ENCODE data around the gene OMD.

Gene OMD

GRCh38 chr9:92424340-92424739, at the start of gene OMD:
TSS of gene OMD (minus strand) at chr9:92424471. CDS start at chr9:92417558, 6,913 bp downstream.
- H3K4me3 ChIP-seq (ENCODE audit: low read depth in 1 of 2, low read length in 2 of 2) = no peak within 1 kb of the TSS
- no peak within 1 kb of the TSS for H3K9ac ChIP-seq (ENCODE audit: low read depth in 1 of 2, low read length in 2 of 2)
- H3K36me3 ChIP-seq (ENCODE audit: control insufficient read depth in 1 of 2, insufficient read depth in 2 of 2, low read length in 2 of 2) = no peaks in the 10 kb centered on the region
- no peaks in the 10 kb centered on the region for H3K27me3 ChIP-seq (ENCODE audit: control insufficient read depth in 1 of 2, insufficient read depth in 2 of 2, low read length in 2 of 2)
- no peaks in the 10 kb centered on the region for H3K9me3 ChIP-seq (ENCODE audit: control insufficient read depth in 1 of 2, low read length in 2 of 2)
- no peak within 1 kb of the TSS for H3K27ac ChIP-seq (ENCODE audit: low read depth, low read length)
- no peaks in the 10 kb centered on the region for H3K4me1 ChIP-seq (ENCODE audit: control insufficient read depth in 1 of 2, insufficient read depth in 2 of 2, low read length in 2 of 2)

GRCh38 chr9:92468206-92468605, 43.9 kb upstream of the OMD start:
- Histone ChIP-seq H3K9ac (ENCODE audit: low read depth in 1 of 2, low read length in 2 of 2) (no peak overlapping the region), H3K4me1 (ENCODE audit: control insufficient read depth in 1 of 2, insufficient read depth in 2 of 2, low read length in 2 of 2) (no peaks in the 10 kb centered on the region), H3K27me3 (ENCODE audit: control insufficient read depth in 1 of 2, insufficient read depth in 2 of 2, low read length in 2 of 2) (no peaks in the 10 kb centered on the region), H3K27ac (ENCODE audit: low read depth, low read length) (no peak overlapping the region), H3K4me3 (ENCODE audit: low read depth in 1 of 2, low read length in 2 of 2) (no peak overlapping the region), H3K36me3 (ENCODE audit: control insufficient read depth in 1 of 2, insufficient read depth in 2 of 2, low read length in 2 of 2) (no peaks in the 10 kb centered on the region), H3K9me3 (ENCODE audit: control insufficient read depth in 1 of 2, low read length in 2 of 2) (no peaks in the 10 kb centered on the region)

DNA sequence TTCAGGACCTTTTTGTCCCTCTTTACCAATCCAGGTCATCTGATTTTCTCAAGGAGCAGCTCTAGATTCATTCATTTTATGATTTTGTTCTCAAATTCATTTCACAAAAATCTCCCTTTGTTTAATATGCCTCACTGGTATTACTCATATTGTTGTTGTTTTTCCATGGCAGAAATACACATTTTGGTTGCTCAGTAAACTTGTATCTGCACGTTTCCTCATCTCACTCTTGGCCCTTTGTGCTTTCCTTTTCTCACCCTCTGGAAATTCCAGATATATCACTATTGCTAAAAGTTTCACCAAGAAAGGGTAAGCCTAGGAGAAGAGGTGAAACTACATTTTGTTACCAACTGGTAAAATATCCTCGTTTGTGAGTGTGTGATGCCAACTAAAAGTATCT, 43.2 kb upstream of the OMD start:
- Histone ChIP-seq H3K9ac (ENCODE audit: low read depth in 1 of 2, low read length in 2 of 2) (no peak overlapping the region), H3K27ac (ENCODE audit: low read depth, low read length) (no peak overlapping the region), H3K9me3 (ENCODE audit: control insufficient read depth in 1 of 2, low read length in 2 of 2) (no peaks in the 10 kb centered on the region), H3K36me3 (ENCODE audit: control insufficient read depth in 1 of 2, insufficient read depth in 2 of 2, low read length in 2 of 2) (no peaks in the 10 kb centered on the region), H3K4me1 (ENCODE audit: control insufficient read depth in 1 of 2, insufficient read depth in 2 of 2, low read length in 2 of 2) (no peaks in the 10 kb centered on the region), H3K4me3 (ENCODE audit: low read depth in 1 of 2, low read length in 2 of 2) (no peak overlapping the region), H3K27me3 (ENCODE audit: control insufficient read depth in 1 of 2, insufficient read depth in 2 of 2, low read length in 2 of 2) (no peaks in the 10 kb centered on the region)

GRCh38 chr9:92467041-92467440, 42.8 kb upstream of the OMD start:
- Histone ChIP-seq H3K27ac (ENCODE audit: low read depth, low read length) (no peak overlapping the region), H3K9me3 (ENCODE audit: control insufficient read depth in 1 of 2, low read length in 2 of 2) (no peaks in the 10 kb centered on the region), H3K27me3 (ENCODE audit: control insufficient read depth in 1 of 2, insufficient read depth in 2 of 2, low read length in 2 of 2) (no peaks in the 10 kb centered on the region), H3K4me3 (ENCODE audit: low read depth in 1 of 2, low read length in 2 of 2) (no peak overlapping the region), H3K4me1 (ENCODE audit: control insufficient read depth in 1 of 2, insufficient read depth in 2 of 2, low read length in 2 of 2) (no peaks in the 10 kb centered on the region), H3K36me3 (ENCODE audit: control insufficient read depth in 1 of 2, insufficient read depth in 2 of 2, low read length in 2 of 2) (no peaks in the 10 kb centered on the region), H3K9ac (ENCODE audit: low read depth in 1 of 2, low read length in 2 of 2) (no peak overlapping the region)

- H3K27ac ChIP-seq (ENCODE audit: low read depth, low read length) = no peak overlapping the region
- H3K9ac ChIP-seq (ENCODE audit: low read depth in 1 of 2, low read length in 2 of 2) = no peak overlapping the region
- no peaks in the 10 kb centered on the region for H3K9me3 ChIP-seq (ENCODE audit: control insufficient read depth in 1 of 2, low read length in 2 of 2)
- no peak overlapping the region for H3K4me3 ChIP-seq (ENCODE audit: low read depth in 1 of 2, low read length in 2 of 2)
- H3K4me1 ChIP-seq (ENCODE audit: control insufficient read depth in 1 of 2, insufficient read depth in 2 of 2, low read length in 2 of 2) = no peaks in the 10 kb centered on the region
- no peaks in the 10 kb centered on the region for H3K27me3 ChIP-seq (ENCODE audit: control insufficient read depth in 1 of 2, insufficient read depth in 2 of 2, low read length in 2 of 2)
- no peaks in the 10 kb centered on the region for H3K36me3 ChIP-seq (ENCODE audit: control insufficient read depth in 1 of 2, insufficient read depth in 2 of 2, low read length in 2 of 2)
These were observed 39.7 kb upstream of the OMD start for GRCh38 chr9:92463984-92464383.

GRCh38 chr9:92463387-92463786, 39.1 kb upstream of the OMD start:
- no peaks in the 10 kb centered on the region for H3K36me3 ChIP-seq (ENCODE audit: control insufficient read depth in 1 of 2, insufficient read depth in 2 of 2, low read length in 2 of 2)
- H3K9ac ChIP-seq (ENCODE audit: low read depth in 1 of 2, low read length in 2 of 2) = no peak overlapping the region
- no peak overlapping the region for H3K4me3 ChIP-seq (ENCODE audit: low read depth in 1 of 2, low read length in 2 of 2)
- no peaks in the 10 kb centered on the region for H3K4me1 ChIP-seq (ENCODE audit: control insufficient read depth in 1 of 2, insufficient read depth in 2 of 2, low read length in 2 of 2)
- H3K27me3 ChIP-seq (ENCODE audit: control insufficient read depth in 1 of 2, insufficient read depth in 2 of 2, low read length in 2 of 2) = no peaks in the 10 kb centered on the region
- H3K9me3 ChIP-seq (ENCODE audit: control insufficient read depth in 1 of 2, low read length in 2 of 2) = no peaks in the 10 kb centered on the region
- no peak overlapping the region for H3K27ac ChIP-seq (ENCODE audit: low read depth, low read length)

DNA sequence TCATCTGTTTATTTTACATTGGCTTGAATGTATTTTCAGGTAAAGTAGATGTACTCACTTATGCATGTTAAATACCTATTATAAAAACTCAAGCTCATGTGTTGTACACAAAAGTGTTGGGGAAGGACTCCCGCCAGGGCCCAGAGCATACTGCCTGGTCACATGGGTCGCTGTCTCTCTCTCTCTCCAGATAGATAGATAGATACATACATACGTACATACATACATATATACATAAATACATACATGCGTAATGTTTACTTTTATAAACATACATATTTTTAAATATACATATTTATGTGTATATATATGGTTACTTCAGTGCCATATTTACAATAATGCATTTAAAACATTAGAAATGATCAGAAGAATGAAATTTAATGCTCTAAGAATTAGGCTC, 33.3 kb upstream of the OMD start:
- H3K27ac ChIP-seq (ENCODE audit: low read depth, low read length) = no peak overlapping the region

GRCh38 chr9:92455217-92455616, 30.9 kb upstream of the OMD start:
- Histone ChIP-seq H3K4me3 (ENCODE audit: low read depth in 1 of 2, low read length in 2 of 2) (no peak overlapping the region), H3K36me3 (ENCODE audit: control insufficient read depth in 1 of 2, insufficient read depth in 2 of 2, low read length in 2 of 2) (no peaks in the 10 kb centered on the region), H3K9me3 (ENCODE audit: control insufficient read depth in 1 of 2, low read length in 2 of 2) (no peaks in the 10 kb centered on the region), H3K9ac (ENCODE audit: low read depth in 1 of 2, low read length in 2 of 2) (no peak overlapping the region), H3K27ac (ENCODE audit: low read depth, low read length) (no peak overlapping the region), H3K27me3 (ENCODE audit: control insufficient read depth in 1 of 2, insufficient read depth in 2 of 2, low read length in 2 of 2) (no peaks in the 10 kb centered on the region), H3K4me1 (ENCODE audit: control insufficient read depth in 1 of 2, insufficient read depth in 2 of 2, low read length in 2 of 2) (no peaks in the 10 kb centered on the region)

More for the DNA sequence above, 33.3 kb upstream of the OMD start:
- H3K4me3 ChIP-seq (ENCODE audit: low read depth in 1 of 2, low read length in 2 of 2) = no peak overlapping the region
- H3K36me3 ChIP-seq (ENCODE audit: control insufficient read depth in 1 of 2, insufficient read depth in 2 of 2, low read length in 2 of 2) = no peaks in the 10 kb centered on the region
- H3K9ac ChIP-seq (ENCODE audit: low read depth in 1 of 2, low read length in 2 of 2) = no peak overlapping the region
- no peaks in the 10 kb centered on the region for H3K9me3 ChIP-seq (ENCODE audit: control insufficient read depth in 1 of 2, low read length in 2 of 2)
- no peaks in the 10 kb centered on the region for H3K27me3 ChIP-seq (ENCODE audit: control insufficient read depth in 1 of 2, insufficient read depth in 2 of 2, low read length in 2 of 2)
- no peaks in the 10 kb centered on the region for H3K4me1 ChIP-seq (ENCODE audit: control insufficient read depth in 1 of 2, insufficient read depth in 2 of 2, low read length in 2 of 2)

DNA sequence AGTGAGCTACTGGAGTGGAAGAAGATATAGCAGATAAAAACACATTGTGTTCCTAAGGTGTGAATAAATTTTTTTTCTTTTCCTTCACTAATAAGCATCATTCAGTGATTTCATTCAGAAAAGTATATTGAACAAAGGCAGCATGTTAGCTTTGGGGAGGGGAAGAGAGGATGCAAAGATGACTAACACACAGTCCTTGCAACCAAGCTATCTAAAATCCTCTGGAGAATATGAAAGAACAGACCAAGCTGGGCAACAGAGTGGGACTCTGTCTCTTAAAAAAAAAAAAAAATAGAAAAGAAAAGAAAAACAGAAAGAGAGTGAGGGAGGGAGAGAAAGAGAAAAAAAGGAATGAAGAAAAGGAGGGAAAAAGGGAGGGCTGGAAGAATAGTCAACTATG, 22.3 kb upstream of the OMD start:
- Histone ChIP-seq H3K27me3 (ENCODE audit: control insufficient read depth in 1 of 2, insufficient read depth in 2 of 2, low read length in 2 of 2) (no peaks in the 10 kb centered on the region), H3K4me1 (ENCODE audit: control insufficient read depth in 1 of 2, insufficient read depth in 2 of 2, low read length in 2 of 2) (no peaks in the 10 kb centered on the region), H3K9ac (ENCODE audit: low read depth in 1 of 2, low read length in 2 of 2) (no peak overlapping the region), H3K4me3 (ENCODE audit: low read depth in 1 of 2, low read length in 2 of 2) (no peak overlapping the region), H3K27ac (ENCODE audit: low read depth, low read length) (no peak overlapping the region), H3K36me3 (ENCODE audit: control insufficient read depth in 1 of 2, insufficient read depth in 2 of 2, low read length in 2 of 2) (no peaks in the 10 kb centered on the region), H3K9me3 (ENCODE audit: control insufficient read depth in 1 of 2, low read length in 2 of 2) (no peaks in the 10 kb centered on the region)

- H3K27ac ChIP-seq (ENCODE audit: low read depth, low read length) = no peak overlapping the region
- H3K27me3 ChIP-seq (ENCODE audit: control insufficient read depth in 1 of 2, insufficient read depth in 2 of 2, low read length in 2 of 2) = no peaks in the 10 kb centered on the region
- H3K4me3 ChIP-seq (ENCODE audit: low read depth in 1 of 2, low read length in 2 of 2) = no peak overlapping the region
- no peaks in the 10 kb centered on the region for H3K36me3 ChIP-seq (ENCODE audit: control insufficient read depth in 1 of 2, insufficient read depth in 2 of 2, low read length in 2 of 2)
- H3K9ac ChIP-seq (ENCODE audit: low read depth in 1 of 2, low read length in 2 of 2) = no peak overlapping the region
- H3K4me1 ChIP-seq (ENCODE audit: control insufficient read depth in 1 of 2, insufficient read depth in 2 of 2, low read length in 2 of 2) = no peaks in the 10 kb centered on the region
- H3K9me3 ChIP-seq (ENCODE audit: control insufficient read depth in 1 of 2, low read length in 2 of 2) = no peaks in the 10 kb centered on the region
These were observed 20.6 kb upstream of the OMD start for GRCh38 chr9:92444841-92445240.

GRCh38 chr9:92440751-92441046, 16.4 kb upstream of the OMD start:
- Histone ChIP-seq H3K9ac (ENCODE audit: low read depth in 1 of 2, low read length in 2 of 2) (no peak overlapping the region), H3K4me1 (ENCODE audit: control insufficient read depth in 1 of 2, insufficient read depth in 2 of 2, low read length in 2 of 2) (no peaks in the 10 kb centered on the region)

More at GRCh38 chr9:92440751-92441046, 16.4 kb upstream of the OMD start:
- Histone ChIP-seq H3K9me3 (ENCODE audit: control insufficient read depth in 1 of 2, low read length in 2 of 2) (no peaks in the 10 kb centered on the region), H3K4me3 (ENCODE audit: low read depth in 1 of 2, low read length in 2 of 2) (no peak overlapping the region), H3K27me3 (ENCODE audit: control insufficient read depth in 1 of 2, insufficient read depth in 2 of 2, low read length in 2 of 2) (no peaks in the 10 kb centered on the region), H3K27ac (ENCODE audit: low read depth, low read length) (no peak overlapping the region), H3K36me3 (ENCODE audit: control insufficient read depth in 1 of 2, insufficient read depth in 2 of 2, low read length in 2 of 2) (no peaks in the 10 kb centered on the region)
